Measurements from ENCODE around the gene MRPL40.

DNA sequence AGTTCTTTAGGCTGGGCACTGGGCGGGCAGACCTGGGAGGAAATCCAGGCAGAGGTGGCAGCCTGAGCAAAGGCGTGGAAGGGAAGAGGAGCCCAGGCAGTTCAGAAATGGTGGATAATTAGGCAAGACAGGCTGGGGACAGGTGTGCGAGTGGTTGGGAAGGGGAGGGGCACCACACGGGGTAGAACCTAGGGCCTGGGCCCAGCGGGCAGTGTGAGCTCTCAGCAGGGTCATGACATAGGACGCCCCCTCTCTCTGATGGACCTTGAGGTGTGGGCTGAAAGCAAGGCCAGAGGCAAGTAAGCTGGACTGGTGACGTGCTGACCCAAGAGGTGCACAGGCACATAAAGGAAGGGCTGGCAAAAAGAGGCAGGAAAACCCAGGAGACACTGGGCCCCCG, 39.9 kb downstream of the MRPL40 start:
- TF ChIP-seq POLR2AphosphoS5 (IDR thresholded peaks at IDR 0.05; ENCODE audit: low read depth): no peak
- TF ChIP-seq, protein P1, sequence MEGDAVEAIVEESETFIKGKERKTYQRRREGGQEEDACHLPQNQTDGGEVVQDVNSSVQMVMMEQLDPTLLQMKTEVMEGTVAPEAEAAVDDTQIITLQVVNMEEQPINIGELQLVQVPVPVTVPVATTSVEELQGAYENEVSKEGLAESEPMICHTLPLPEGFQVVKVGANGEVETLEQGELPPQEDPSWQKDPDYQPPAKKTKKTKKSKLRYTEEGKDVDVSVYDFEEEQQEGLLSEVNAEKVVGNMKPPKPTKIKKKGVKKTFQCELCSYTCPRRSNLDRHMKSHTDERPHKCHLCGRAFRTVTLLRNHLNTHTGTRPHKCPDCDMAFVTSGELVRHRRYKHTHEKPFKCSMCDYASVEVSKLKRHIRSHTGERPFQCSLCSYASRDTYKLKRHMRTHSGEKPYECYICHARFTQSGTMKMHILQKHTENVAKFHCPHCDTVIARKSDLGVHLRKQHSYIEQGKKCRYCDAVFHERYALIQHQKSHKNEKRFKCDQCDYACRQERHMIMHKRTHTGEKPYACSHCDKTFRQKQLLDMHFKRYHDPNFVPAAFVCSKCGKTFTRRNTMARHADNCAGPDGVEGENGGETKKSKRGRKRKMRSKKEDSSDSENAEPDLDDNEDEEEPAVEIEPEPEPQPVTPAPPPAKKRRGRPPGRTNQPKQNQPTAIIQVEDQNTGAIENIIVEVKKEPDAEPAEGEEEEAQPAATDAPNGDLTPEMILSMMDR (IDR thresholded peaks at IDR 0.05; ENCODE audit: insufficient read depth, low read length): no peak
- TF ChIP-seq, protein P2, sequence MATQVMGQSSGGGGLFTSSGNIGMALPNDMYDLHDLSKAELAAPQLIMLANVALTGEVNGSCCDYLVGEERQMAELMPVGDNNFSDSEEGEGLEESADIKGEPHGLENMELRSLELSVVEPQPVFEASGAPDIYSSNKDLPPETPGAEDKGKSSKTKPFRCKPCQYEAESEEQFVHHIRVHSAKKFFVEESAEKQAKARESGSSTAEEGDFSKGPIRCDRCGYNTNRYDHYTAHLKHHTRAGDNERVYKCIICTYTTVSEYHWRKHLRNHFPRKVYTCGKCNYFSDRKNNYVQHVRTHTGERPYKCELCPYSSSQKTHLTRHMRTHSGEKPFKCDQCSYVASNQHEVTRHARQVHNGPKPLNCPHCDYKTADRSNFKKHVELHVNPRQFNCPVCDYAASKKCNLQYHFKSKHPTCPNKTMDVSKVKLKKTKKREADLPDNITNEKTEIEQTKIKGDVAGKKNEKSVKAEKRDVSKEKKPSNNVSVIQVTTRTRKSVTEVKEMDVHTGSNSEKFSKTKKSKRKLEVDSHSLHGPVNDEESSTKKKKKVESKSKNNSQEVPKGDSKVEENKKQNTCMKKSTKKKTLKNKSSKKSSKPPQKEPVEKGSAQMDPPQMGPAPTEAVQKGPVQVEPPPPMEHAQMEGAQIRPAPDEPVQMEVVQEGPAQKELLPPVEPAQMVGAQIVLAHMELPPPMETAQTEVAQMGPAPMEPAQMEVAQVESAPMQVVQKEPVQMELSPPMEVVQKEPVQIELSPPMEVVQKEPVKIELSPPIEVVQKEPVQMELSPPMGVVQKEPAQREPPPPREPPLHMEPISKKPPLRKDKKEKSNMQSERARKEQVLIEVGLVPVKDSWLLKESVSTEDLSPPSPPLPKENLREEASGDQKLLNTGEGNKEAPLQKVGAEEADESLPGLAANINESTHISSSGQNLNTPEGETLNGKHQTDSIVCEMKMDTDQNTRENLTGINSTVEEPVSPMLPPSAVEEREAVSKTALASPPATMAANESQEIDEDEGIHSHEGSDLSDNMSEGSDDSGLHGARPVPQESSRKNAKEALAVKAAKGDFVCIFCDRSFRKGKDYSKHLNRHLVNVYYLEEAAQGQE (IDR thresholded peaks at IDR 0.05; ENCODE audit: insufficient replicate concordance, low read depth): no peak
